Gastroesophageal sphincter (tissue), 3 donors: Measurements from ENCODE around the gene PPCDC.

ENCODE experiments used
- EP300 ChIP-seq: sonication (generic); formaldehyde crosslinking; IDR thresholded peaks from one replicate; pipeline ENCODE4 v1.6.1; 2017; ENCODE audit warnings: antibody characterized with exemption, mild to moderate bottlenecking
- TF ChIP-seq, protein P1 (sequence below), 4 experiments: fragments of 200-600 bp in 2 of 4; fragments of 450-650 bp in 2 of 4; sonication (generic) in 1 of 4; IDR thresholded peaks; one replicate each; pipeline ENCODE4 v1.5.1; 2017 to 2019; ENCODE audit warnings: antibody characterized with exemption in 4 of 4, mild to moderate bottlenecking in 2 of 4, moderate library complexity in 2 of 4

DNA sequence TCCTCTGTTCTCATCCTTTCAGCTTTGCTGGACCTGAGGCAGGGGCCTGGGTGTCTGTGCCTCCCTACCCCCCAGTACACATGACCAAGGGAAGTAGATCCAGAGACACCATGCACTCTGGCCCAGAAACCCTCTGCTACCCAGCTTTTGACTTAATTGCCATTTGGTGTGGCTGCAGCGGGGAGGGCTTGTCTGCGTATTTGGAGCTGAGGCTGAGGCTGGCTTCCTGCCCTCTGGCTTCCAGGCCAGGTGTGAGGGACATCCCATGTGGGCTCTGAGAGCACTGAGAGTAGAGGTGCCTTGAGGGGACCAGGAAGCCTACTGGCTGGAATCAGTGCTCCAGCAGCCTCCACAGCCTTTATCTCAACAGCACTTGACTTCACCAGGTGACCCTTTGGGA lies 26.9 kb downstream of the PPCDC start:
- TF ChIP-seq, protein P1, sequence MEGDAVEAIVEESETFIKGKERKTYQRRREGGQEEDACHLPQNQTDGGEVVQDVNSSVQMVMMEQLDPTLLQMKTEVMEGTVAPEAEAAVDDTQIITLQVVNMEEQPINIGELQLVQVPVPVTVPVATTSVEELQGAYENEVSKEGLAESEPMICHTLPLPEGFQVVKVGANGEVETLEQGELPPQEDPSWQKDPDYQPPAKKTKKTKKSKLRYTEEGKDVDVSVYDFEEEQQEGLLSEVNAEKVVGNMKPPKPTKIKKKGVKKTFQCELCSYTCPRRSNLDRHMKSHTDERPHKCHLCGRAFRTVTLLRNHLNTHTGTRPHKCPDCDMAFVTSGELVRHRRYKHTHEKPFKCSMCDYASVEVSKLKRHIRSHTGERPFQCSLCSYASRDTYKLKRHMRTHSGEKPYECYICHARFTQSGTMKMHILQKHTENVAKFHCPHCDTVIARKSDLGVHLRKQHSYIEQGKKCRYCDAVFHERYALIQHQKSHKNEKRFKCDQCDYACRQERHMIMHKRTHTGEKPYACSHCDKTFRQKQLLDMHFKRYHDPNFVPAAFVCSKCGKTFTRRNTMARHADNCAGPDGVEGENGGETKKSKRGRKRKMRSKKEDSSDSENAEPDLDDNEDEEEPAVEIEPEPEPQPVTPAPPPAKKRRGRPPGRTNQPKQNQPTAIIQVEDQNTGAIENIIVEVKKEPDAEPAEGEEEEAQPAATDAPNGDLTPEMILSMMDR (IDR thresholded peaks at IDR 0.05): no peak
- no peak for TF ChIP-seq EP300
